SK-N-SH (cell line): ENCODE measurements around the gene TDRD10. TPM values are rescaled to one million over a fixed set of nuclear protein-coding genes. Genes with fewer than 3 reads are reported as not detected.

Experiments
- CTCF ChIA-PET: fragments of 300-600, 350-600 bp; formaldehyde crosslinking; extraction: SDS; loops from one replicate; lab custom pipeline; 2021; lab: Yijun Ruan, JAX
- POLR2A ChIA-PET: fragments of 350-600 bp; sonication (Branson Sonifier 250); formaldehyde crosslinking; extraction: SDS; loops from one replicate; lab custom pipeline; 2020; ENCODE audit warnings: antibody characterized with exemption, inconsistent platforms; lab: Yijun Ruan, JAX
- DNase-seq: peaks from one replicate; pipeline ENCODE4 v3.0.0; 2012
- H2AFZ ChIP-seq: fragments of 200-600 bp; sonication (generic); 2 replicates; pipeline ENCODE4 v1.8.1; 2016; ENCODE audit warnings: antibody characterized with exemption, mild to moderate bottlenecking, low read depth
- H3F3A ChIP-seq: fragments of 200-600 bp; sonication (generic); replicated peaks from 2 replicates; pipeline ENCODE3; 2016; ENCODE audit warnings: antibody characterized with exemption, mild to moderate bottlenecking; ENCODE audit not compliant: insufficient read depth
- H3K27ac ChIP-seq, 2 experiments: fragments of 200-500 bp in 1 of 2; fragments of 200-600 bp in 1 of 2; sonication (Bioruptor generic) in 1 of 2; sonication (generic), shearing (Covaris generic) in 1 of 2; 2 replicates each; pipeline versions ENCODE4 v1.5.1 to v1.6.1; 2014 to 2016; ENCODE audit warnings: low read depth in 2 of 2, inconsistent platforms in 1 of 2, low read length in 1 of 2, mild to moderate bottlenecking in 1 of 2, mixed read lengths in 1 of 2
- H3K27me3 ChIP-seq: fragments of 200-600 bp; sonication (generic), shearing (Covaris generic); 2 replicates; pipeline ENCODE4 v1.6.1; 2016; ENCODE audit warnings: mixed run types; ENCODE audit not compliant: insufficient read depth
- H3K36me3 ChIP-seq, 2 experiments: fragments of 200-500 bp in 1 of 2; fragments of 200-600 bp in 1 of 2; sonication (Bioruptor generic) in 1 of 2; sonication (generic) in 1 of 2; replicated peaks in 1 of 2; 2 replicates each; pipeline versions ENCODE3 to v1.5.1; 2014 to 2016; ENCODE audit warnings: low read length in 1 of 2, mild to moderate bottlenecking in 1 of 2; ENCODE audit not compliant: insufficient read depth in 2 of 2, control insufficient read depth in 1 of 2
- H3K4me1 ChIP-seq, 2 experiments: fragments of 200-500 bp in 1 of 2; fragments of 200-600 bp in 1 of 2; sonication (Bioruptor generic) in 1 of 2; sonication (generic), shearing (Covaris generic) in 1 of 2; 2 replicates each; pipeline versions ENCODE4 v1.5.1 to v1.6.1; 2014 to 2016; ENCODE audit warnings: low read depth in 1 of 2, low read length in 1 of 2, mixed run types in 1 of 2; ENCODE audit not compliant: insufficient read depth in 2 of 2, control insufficient read depth in 1 of 2
- H3K4me2 ChIP-seq: fragments of 200-600 bp; sonication (generic), shearing (Covaris generic); 2 replicates; pipeline ENCODE4 v1.6.1; 2017; ENCODE audit warnings: mixed run types
- H3K4me3 ChIP-seq, 2 experiments: fragments of 200-500 bp in 1 of 2; fragments of 200-600 bp in 1 of 2; sonication (Bioruptor generic) in 1 of 2; sonication (generic), shearing (Covaris generic) in 1 of 2; 2 replicates each; pipeline versions ENCODE4 v1.5.1 to v1.8.1; 2014 to 2016; ENCODE audit warnings: low read depth in 2 of 2, inconsistent platforms in 1 of 2, low read length in 1 of 2, mild to moderate bottlenecking in 1 of 2, mixed read lengths in 1 of 2, moderate library complexity in 1 of 2
- H3K79me2 ChIP-seq: fragments of 200-600 bp; sonication (generic); 2 replicates; pipeline ENCODE4 v1.8.1; 2017; ENCODE audit warnings: mild to moderate bottlenecking; ENCODE audit not compliant: insufficient read depth
- H3K9ac ChIP-seq: fragments of 200-600 bp; sonication (generic); 2 replicates; pipeline ENCODE4 v1.6.1; 2017; ENCODE audit warnings: mixed run types
- H3K9me2 ChIP-seq: fragments of 200-600 bp; sonication (generic); 2 replicates; pipeline ENCODE4 v1.6.1; 2017; ENCODE audit warnings: mixed run types
- H3K9me3 ChIP-seq: fragments of 200-600 bp; sonication (generic); 2 replicates; pipeline ENCODE4 v1.6.1; 2017; ENCODE audit warnings: mixed run types, mild to moderate bottlenecking, moderate library complexity
- H4K20me1 ChIP-seq: fragments of 200-600 bp; sonication (generic); 2 replicates; pipeline ENCODE4 v1.6.1; 2017; ENCODE audit warnings: mild to moderate bottlenecking, mixed run types; ENCODE audit not compliant: insufficient read depth
- CHD2 ChIP-seq: fragments of 150-350 bp; IDR thresholded peaks from 2 replicates; pipeline ENCODE4 v1.6.1; 2018; ENCODE audit warnings: low read length; ENCODE audit not compliant: partially characterized antibody
- EP300 ChIP-seq, 2 experiments: IDR thresholded peaks; 2 replicates each; pipeline versions ENCODE4 v1.4.0 to v1.6.1; 2012; ENCODE audit warnings: borderline replicate concordance in 1 of 2, low read depth in 1 of 2, low read length in 1 of 2
- FOXM1 ChIP-seq: IDR thresholded peaks from 2 replicates; pipeline ENCODE4 v1.4.0; 2012; ENCODE audit warnings: low read depth, mild to moderate bottlenecking
- GATA2 ChIP-seq: sonication (generic); formaldehyde crosslinking; IDR thresholded peaks from 2 replicates; pipeline ENCODE4 v1.5.0; 2020; ENCODE audit warnings: mild to moderate bottlenecking, missing genetic modification reagents
- JUND ChIP-seq: IDR thresholded peaks from 2 replicates; pipeline ENCODE4 v1.4.0; 2012
- NFIC ChIP-seq: IDR thresholded peaks from 2 replicates; pipeline ENCODE4 v1.4.0; 2012; ENCODE audit warnings: borderline replicate concordance
- POLR2AphosphoS5 ChIP-seq: IDR thresholded peaks from 2 replicates; pipeline ENCODE4 v1.6.1; 2012; ENCODE audit warnings: low read depth, low read length
- RAD21 ChIP-seq: IDR thresholded peaks from 2 replicates; pipeline ENCODE4 v1.6.1; 2012; ENCODE audit warnings: mild to moderate bottlenecking, low read length
- RCOR1 ChIP-seq: fragments of 150-350 bp; IDR thresholded peaks from 2 replicates; pipeline ENCODE4 v1.6.1; 2017; ENCODE audit warnings: antibody characterized with exemption, low read length
- REST ChIP-seq: IDR thresholded peaks from 2 replicates; pipeline ENCODE4 v1.6.1; 2012; ENCODE audit warnings: mild to moderate bottlenecking, low read depth, low read length, moderate library complexity
- RXRA ChIP-seq: IDR thresholded peaks from 2 replicates; pipeline ENCODE4 v1.4.0; 2012; ENCODE audit warnings: low read depth, mild to moderate bottlenecking, borderline replicate concordance
- SIN3A ChIP-seq: IDR thresholded peaks from 2 replicates; pipeline ENCODE4 v1.6.1; 2012; ENCODE audit warnings: low read depth, mild to moderate bottlenecking, low read length, moderate library complexity, borderline replicate concordance
- TAF1 ChIP-seq: IDR thresholded peaks from 2 replicates; pipeline ENCODE4 v1.6.1; 2012; ENCODE audit warnings: low read depth, mild to moderate bottlenecking, low read length, moderate library complexity, borderline replicate concordance
- TEAD4 ChIP-seq: IDR thresholded peaks from 2 replicates; pipeline ENCODE4 v1.4.0; 2012; ENCODE audit warnings: mild to moderate bottlenecking, borderline replicate concordance; ENCODE audit not compliant: insufficient read depth
- WGBS: methylation state at CpG from one replicate; pipeline ENCODE4 v1.1.6; 2017; ENCODE audit warnings: low lambda C conversion rate; 5-methylcytosine and 5-hydroxymethylcytosine counted together
- polyA plus RNA-seq, 3 experiments: library from polyadenylated mRNA; depleted of rRNA; stranded (reverse); fragments of >200 nt; gene quantifications; 2 replicates each; pipeline ENCODE4 v1.2.3, GENCODE V29; 2012
- TF ChIP-seq, protein P1 (sequence below): fragments of 200-600 bp; sonication (generic); IDR thresholded peaks from 2 replicates; pipeline ENCODE4 v1.6.1; 2017; ENCODE audit warnings: antibody characterized with exemption, mild to moderate bottlenecking, moderate library complexity

Gene TDRD10
- polyA plus RNA-seq, 1 of the 3 experiments (the other 2 are of a cell fraction), result not detected

DNA sequence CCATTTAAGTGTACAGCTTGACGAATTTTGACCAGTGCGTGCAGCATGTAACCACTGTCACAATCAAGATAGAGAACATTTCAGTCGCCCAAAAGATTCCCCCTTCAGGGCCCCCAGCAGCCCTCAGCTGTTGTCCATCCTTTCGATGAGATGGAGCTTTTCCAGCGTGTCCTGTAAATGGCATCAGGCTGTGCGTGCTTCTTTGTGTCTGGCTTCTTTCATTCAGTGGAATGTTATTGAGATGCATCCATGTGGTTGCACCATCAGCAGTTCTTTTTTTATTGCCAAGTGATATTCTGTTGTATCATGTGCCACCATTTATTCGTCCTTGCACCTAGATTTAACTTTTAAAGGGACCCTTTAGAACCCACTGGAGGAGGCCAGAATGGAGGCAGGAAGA lies 34.6 kb downstream of the TDRD10 start (continued):
- TF ChIP-seq, protein P1, sequence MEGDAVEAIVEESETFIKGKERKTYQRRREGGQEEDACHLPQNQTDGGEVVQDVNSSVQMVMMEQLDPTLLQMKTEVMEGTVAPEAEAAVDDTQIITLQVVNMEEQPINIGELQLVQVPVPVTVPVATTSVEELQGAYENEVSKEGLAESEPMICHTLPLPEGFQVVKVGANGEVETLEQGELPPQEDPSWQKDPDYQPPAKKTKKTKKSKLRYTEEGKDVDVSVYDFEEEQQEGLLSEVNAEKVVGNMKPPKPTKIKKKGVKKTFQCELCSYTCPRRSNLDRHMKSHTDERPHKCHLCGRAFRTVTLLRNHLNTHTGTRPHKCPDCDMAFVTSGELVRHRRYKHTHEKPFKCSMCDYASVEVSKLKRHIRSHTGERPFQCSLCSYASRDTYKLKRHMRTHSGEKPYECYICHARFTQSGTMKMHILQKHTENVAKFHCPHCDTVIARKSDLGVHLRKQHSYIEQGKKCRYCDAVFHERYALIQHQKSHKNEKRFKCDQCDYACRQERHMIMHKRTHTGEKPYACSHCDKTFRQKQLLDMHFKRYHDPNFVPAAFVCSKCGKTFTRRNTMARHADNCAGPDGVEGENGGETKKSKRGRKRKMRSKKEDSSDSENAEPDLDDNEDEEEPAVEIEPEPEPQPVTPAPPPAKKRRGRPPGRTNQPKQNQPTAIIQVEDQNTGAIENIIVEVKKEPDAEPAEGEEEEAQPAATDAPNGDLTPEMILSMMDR, result no peak
- TF ChIP-seq SIN3A, result no peak
- no peak for TF ChIP-seq POLR2AphosphoS5
- TF ChIP-seq TEAD4, result no peak

DNA sequence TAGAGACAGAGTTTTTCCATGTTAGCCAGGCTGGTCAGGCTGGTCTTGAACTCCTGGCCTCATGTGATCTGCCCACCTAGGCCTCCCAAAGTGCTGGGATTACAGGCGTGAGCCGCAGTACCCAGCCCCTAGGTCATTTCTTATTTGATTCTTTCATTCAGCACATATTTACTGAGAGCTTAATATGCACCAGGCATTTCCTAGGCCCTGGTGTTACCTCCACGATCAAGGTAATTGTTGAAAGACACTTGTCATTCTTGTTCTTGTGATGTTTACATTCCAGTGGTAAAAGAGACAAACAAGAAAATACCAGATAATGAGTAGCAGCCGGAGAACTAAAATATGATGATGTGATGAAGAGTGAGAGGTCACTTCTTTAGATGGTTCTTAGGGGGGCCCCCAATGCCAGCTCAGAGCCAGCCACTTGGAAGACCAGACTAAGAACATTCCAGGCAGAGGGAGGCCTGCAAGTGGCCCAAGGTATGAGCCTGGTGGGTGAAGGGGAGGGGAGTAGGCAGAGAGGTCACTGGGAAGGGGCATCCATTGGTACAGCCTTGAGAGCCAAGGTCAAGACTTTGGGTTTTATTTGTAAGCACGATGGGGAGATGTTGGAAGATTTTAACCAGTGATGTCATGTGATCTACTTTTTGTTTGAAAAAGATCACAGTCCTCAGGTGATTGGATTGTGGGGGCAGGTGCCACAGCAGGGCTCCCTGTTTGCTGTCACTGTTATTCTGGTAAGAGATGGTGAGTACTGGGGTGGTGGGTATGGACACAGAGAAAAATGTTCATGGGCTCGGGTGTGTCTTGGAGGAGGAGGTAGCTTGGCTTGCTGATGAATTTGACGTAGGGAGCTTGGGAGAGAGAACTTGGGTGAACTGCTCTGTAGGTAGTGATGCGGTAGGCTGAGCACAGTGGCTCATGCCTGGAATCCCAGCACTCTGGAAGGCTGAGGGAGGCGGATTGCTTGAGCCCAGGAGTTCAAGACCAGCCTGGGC lies 37.8 kb downstream of the TDRD10 start:
- H3K9me2 ChIP-seq, result no peaks in the 10 kb centered on the region
- H3K27ac ChIP-seq, result no peak overlapping the region
- POLR2A ChIA-PET, result no interaction called here
- H3K4me3 ChIP-seq, result no peak overlapping the region
- no peaks in the 10 kb centered on the region for H3K9me3 ChIP-seq
- no peaks in the 10 kb centered on the region for H3K79me2 ChIP-seq
- peaks cover 21% of the 10 kb centered on the region; the same call in 1 of the 2 replicates for H3K27me3 ChIP-seq
- H3K4me1 ChIP-seq, result no peaks in the 10 kb centered on the region
- no peaks in the 10 kb centered on the region for H3F3A ChIP-seq
- no peak overlapping the region for H3K9ac ChIP-seq
- H2AFZ ChIP-seq, result no peak overlapping the region
- 58% methylated on average over 9 of the region's 9 CpGs for WGBS
- no peak for DNase-seq
- no peaks in the 10 kb centered on the region for H3K36me3 ChIP-seq
- CTCF ChIA-PET, result interaction anchor here (1.6 kb wide), 1 partner anchor 60 kb away, joined by 7 read pairs; no protein-coding TSS in a partner anchor
- TF ChIP-seq FOXM1, result no peak
- no peak for TF ChIP-seq NFIC
- no peak for TF ChIP-seq CHD2
- TF ChIP-seq EP300 (IDR thresholded peaks at IDR 0.05; ENCODE audit: borderline replicate concordance in 1 of 2, low read depth in 1 of 2, low read length in 1 of 2), result no peak
- no peak for TF ChIP-seq REST
- TF ChIP-seq RXRA, result no peak
- TF ChIP-seq GATA2, result no peak
- no peak for TF ChIP-seq RCOR1
- no peak for TF ChIP-seq TAF1
- no peak for TF ChIP-seq RAD21
- no peak for TF ChIP-seq POLR2AphosphoS5
- no peak for TF ChIP-seq JUND
- H3K4me2 ChIP-seq, result no peak overlapping the region
- H4K20me1 ChIP-seq, result no peaks in the 10 kb centered on the region
